Panc1 (cell line): ENCODE measurements around the gene SPATA31E1. TPM values are rescaled to one million over a fixed set of nuclear protein-coding genes. Genes with fewer than 3 reads are reported as not detected.
"Not testable (repeated sequence)": the region's sequence is repeated elsewhere in the genome, so short reads cannot be mapped to it uniquely, and the experiment has no call there.

ENCODE experiments used
- ATAC-seq: fragments of 200-7000 bp; cut with Tn5 transposase; 2 replicates; pipeline ENCODE4 v1.9.1; 2020; ENCODE audit warnings: mild to moderate bottlenecking, moderate library complexity
- BruUV-seq: library from RNA; stranded (reverse); fragments of 400-500 nt; replicated peaks from 2 replicates; lab custom pipeline; 2021; lab: Mats Ljungman, UMichigan
- CTCF ChIA-PET: fragments of 300-600 bp; sonication (Branson Sonifier 250); formaldehyde crosslinking; loops from one replicate; lab custom pipeline; 2022; ENCODE audit warnings: antibody characterized with exemption; lab: Charles Lee
- POLR2A ChIA-PET: fragments of 300-600 bp; sonication (Branson Sonifier 250); formaldehyde crosslinking; loops from one replicate; lab custom pipeline; 2022; ENCODE audit warnings: antibody characterized with exemption; lab: Charles Lee
- DNase-seq: peaks from one replicate; pipeline ENCODE4 v3.0.0-alpha.2; 2010; ENCODE audit warnings: low read depth, low spot score
- H3K27ac ChIP-seq: 2 replicates; pipeline ENCODE4 v1.5.1; 2011; ENCODE audit warnings: mild to moderate bottlenecking, low read length, inconsistent platforms
- H3K27me3 ChIP-seq: fragments of 200-500 bp; sonication (Bioruptor generic); 2 replicates; pipeline ENCODE4 v1.6.0; 2014; ENCODE audit warnings: low read length, inconsistent platforms; ENCODE audit not compliant: control insufficient read depth, insufficient read depth
- H3K36me3 ChIP-seq: fragments of 200-500 bp; sonication (Bioruptor generic); 2 replicates; pipeline ENCODE4 v1.5.1; 2014; ENCODE audit warnings: inconsistent platforms, mild to moderate bottlenecking, low read length, moderate library complexity; ENCODE audit not compliant: control insufficient read depth, insufficient read depth
- H3K4me1 ChIP-seq: 2 replicates; pipeline ENCODE4 v1.5.1; 2011; ENCODE audit warnings: inconsistent platforms, mild to moderate bottlenecking, low read length, moderate library complexity; ENCODE audit not compliant: control insufficient read depth, insufficient read depth
- H3K4me3 ChIP-seq, 2 experiments: 2 replicates each; pipeline ENCODE4 v1.5.1; 2011 to 2012; ENCODE audit warnings: low read depth in 2 of 2, low read length in 2 of 2, mild to moderate bottlenecking in 2 of 2, inconsistent platforms in 1 of 2, moderate library complexity in 1 of 2
- H3K9me3 ChIP-seq: fragments of 200-500 bp; sonication (Bioruptor generic); 2 replicates; pipeline ENCODE4 v1.5.1; 2014; ENCODE audit warnings: low read depth, mild to moderate bottlenecking, inconsistent platforms, low read length, moderate library complexity; ENCODE audit not compliant: control insufficient read depth, insufficient read depth
- in situ Hi-C: cut with HindIII; loops from 2 replicates; pipeline ENCODE4 v1.10.0; 2016; ENCODE audit warnings: low sequenced_read_pairs, low pct_unique_long_range_greater_than_20kb
- intact Hi-C: fragments of 100-400 bp; cut with micrococcal nuclease; formaldehyde crosslinking; loops from one replicate; pipeline ENCODE4 v1.10.0; 2022; ENCODE audit not compliant: unreplicated experiment
- total RNA-seq: library from RNA; stranded (reverse); gene quantifications from one replicate; pipeline ENCODE4 v1.2.1, GENCODE V29; 2021; ENCODE audit not compliant: unreplicated experiment

Gene SPATA31E1
- total RNA-seq, 1 experiment from 2014 or later: not detected

GRCh38 chr9:87924851-87925250, 42.2 kb downstream of the SPATA31E1 start:
- H3K4me3 ChIP-seq, DNase-seq, POLR2A ChIA-PET, H3K27me3 ChIP-seq, intact Hi-C loops, CTCF ChIA-PET, H3K36me3 ChIP-seq, BruUV-seq, H3K9me3 ChIP-seq, ATAC-seq, H3K4me1 ChIP-seq, H3K27ac ChIP-seq, in situ Hi-C loops: not testable (repeated sequence)

GRCh38 chr9:87929152-87929551, 46.5 kb downstream of the SPATA31E1 start:
- H3K27ac ChIP-seq, H3K4me1 ChIP-seq, POLR2A ChIA-PET, H3K36me3 ChIP-seq, H3K9me3 ChIP-seq, BruUV-seq, H3K4me3 ChIP-seq, CTCF ChIA-PET, DNase-seq, ATAC-seq, intact Hi-C loops, in situ Hi-C loops, H3K27me3 ChIP-seq: not testable (repeated sequence)

GRCh38 chr9:87934444-87934843, 51.8 kb downstream of the SPATA31E1 start:
- BruUV-seq, DNase-seq, CTCF ChIA-PET: not testable (repeated sequence)

GRCh38 chr9:87937352-87937751, 54.7 kb downstream of the SPATA31E1 start:
- CTCF ChIA-PET, in situ Hi-C loops, intact Hi-C loops, POLR2A ChIA-PET, H3K36me3 ChIP-seq, H3K4me3 ChIP-seq, BruUV-seq, H3K9me3 ChIP-seq, DNase-seq, H3K4me1 ChIP-seq, H3K27ac ChIP-seq, ATAC-seq, H3K27me3 ChIP-seq: not testable (repeated sequence)

More at GRCh38 chr9:87934444-87934843, 51.8 kb downstream of the SPATA31E1 start:
- H3K4me3 ChIP-seq, H3K9me3 ChIP-seq, in situ Hi-C loops, ATAC-seq, intact Hi-C loops, H3K4me1 ChIP-seq, POLR2A ChIA-PET, H3K36me3 ChIP-seq, H3K27me3 ChIP-seq, H3K27ac ChIP-seq: not testable (repeated sequence)

GRCh38 chr9:87937918-87938317, 55.2 kb downstream of the SPATA31E1 start:
- CTCF ChIA-PET, H3K27me3 ChIP-seq, intact Hi-C loops, in situ Hi-C loops, ATAC-seq, H3K27ac ChIP-seq, H3K36me3 ChIP-seq, H3K4me3 ChIP-seq, BruUV-seq, H3K4me1 ChIP-seq, POLR2A ChIA-PET, H3K9me3 ChIP-seq, DNase-seq: not testable (repeated sequence)

- in situ Hi-C loops, H3K27me3 ChIP-seq, CTCF ChIA-PET, DNase-seq, H3K4me3 ChIP-seq, ATAC-seq, H3K27ac ChIP-seq, POLR2A ChIA-PET, BruUV-seq, H3K36me3 ChIP-seq, H3K9me3 ChIP-seq, H3K4me1 ChIP-seq, intact Hi-C loops: not testable (repeated sequence)
Observed at GRCh38 chr9:87938336-87938735, 55.7 kb downstream of the SPATA31E1 start.
